ENCODE results near the gene IPO11. TPM values are rescaled to one million over a fixed set of nuclear protein-coding genes. Genes with fewer than 3 reads are reported as not detected.

Gene IPO11
- total and polyA plus RNA-seq, 2 experiments from 2014 or later = 18.7 to 64.7 TPM

DNA sequence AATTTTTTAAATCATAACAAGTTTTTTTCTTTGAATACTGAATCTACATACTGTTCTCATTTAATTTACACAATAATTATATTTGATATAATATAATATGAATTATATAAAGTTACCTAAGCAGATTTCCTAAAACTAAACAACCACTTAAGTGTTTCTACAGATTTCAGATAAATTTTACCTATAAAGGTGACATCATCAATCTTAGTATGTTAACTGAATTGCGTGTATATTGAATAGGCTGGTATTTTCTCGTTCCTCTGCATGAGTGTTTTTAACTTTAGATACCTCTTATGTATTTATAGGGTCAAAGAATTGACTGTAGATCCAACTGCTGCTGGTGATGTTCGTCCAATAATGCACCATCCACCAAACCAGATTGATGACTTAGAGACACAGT lies 39.2 kb upstream of the IPO11 start (continued):
- TF ChIP-seq, protein P1, sequence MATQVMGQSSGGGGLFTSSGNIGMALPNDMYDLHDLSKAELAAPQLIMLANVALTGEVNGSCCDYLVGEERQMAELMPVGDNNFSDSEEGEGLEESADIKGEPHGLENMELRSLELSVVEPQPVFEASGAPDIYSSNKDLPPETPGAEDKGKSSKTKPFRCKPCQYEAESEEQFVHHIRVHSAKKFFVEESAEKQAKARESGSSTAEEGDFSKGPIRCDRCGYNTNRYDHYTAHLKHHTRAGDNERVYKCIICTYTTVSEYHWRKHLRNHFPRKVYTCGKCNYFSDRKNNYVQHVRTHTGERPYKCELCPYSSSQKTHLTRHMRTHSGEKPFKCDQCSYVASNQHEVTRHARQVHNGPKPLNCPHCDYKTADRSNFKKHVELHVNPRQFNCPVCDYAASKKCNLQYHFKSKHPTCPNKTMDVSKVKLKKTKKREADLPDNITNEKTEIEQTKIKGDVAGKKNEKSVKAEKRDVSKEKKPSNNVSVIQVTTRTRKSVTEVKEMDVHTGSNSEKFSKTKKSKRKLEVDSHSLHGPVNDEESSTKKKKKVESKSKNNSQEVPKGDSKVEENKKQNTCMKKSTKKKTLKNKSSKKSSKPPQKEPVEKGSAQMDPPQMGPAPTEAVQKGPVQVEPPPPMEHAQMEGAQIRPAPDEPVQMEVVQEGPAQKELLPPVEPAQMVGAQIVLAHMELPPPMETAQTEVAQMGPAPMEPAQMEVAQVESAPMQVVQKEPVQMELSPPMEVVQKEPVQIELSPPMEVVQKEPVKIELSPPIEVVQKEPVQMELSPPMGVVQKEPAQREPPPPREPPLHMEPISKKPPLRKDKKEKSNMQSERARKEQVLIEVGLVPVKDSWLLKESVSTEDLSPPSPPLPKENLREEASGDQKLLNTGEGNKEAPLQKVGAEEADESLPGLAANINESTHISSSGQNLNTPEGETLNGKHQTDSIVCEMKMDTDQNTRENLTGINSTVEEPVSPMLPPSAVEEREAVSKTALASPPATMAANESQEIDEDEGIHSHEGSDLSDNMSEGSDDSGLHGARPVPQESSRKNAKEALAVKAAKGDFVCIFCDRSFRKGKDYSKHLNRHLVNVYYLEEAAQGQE (IDR thresholded peaks at IDR 0.05; ENCODE audit: unreplicated experiment) = no peak
- TF ChIP-seq ZNF114 (CRISPR knock-in tag; IDR thresholded peaks at IDR 0.05) = no peak
- no peak for TF ChIP-seq JUNB (IDR thresholded peaks at IDR 0.05; ENCODE audit: unreplicated experiment)

DNA sequence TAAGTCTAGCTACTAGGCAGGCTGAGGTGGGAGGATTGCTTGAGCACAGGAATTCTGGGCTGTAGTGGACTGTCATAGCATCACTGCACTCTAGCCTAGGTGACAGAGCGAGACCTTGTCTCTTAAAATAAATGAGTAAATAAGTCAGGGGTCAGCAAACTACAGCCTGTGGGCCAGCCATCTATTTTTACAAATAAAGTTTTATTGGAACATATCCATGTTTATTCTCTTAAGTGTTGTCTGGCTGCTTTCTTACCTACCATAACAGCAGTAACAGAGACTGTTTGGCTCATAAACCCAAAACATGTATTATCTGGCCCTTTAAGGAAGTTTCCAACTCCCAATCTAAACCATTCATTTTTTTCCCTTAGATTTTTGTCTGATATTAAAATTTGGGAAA lies 38.5 kb upstream of the IPO11 start:
- Mint-ChIP-seq H3K27ac (no peak overlapping the region), H3K9me3 (no peaks in the 10 kb centered on the region), H3K36me3 (ENCODE audit: low read depth) (peaks cover 62% of the 10 kb centered on the region), H3K4me3 (no peak overlapping the region), H3K27me3 (ENCODE audit: insufficient read depth, low read depth, poor library complexity) (peaks cover 3% of the 10 kb centered on the region), H3K4me1 (no peaks in the 10 kb centered on the region)
- H2AFZ ChIP-seq = no peak overlapping the region
- no peak overlapping the region for H3K4me2 ChIP-seq
- no peaks in the 10 kb centered on the region for H3K4me1 ChIP-seq (ENCODE audit: insufficient read depth)
- no peaks in the 10 kb centered on the region for H3K9me2 ChIP-seq (ENCODE audit: insufficient read depth)
- DNase-seq (ENCODE audit: low spot score) = no peak
- no peaks in the 10 kb centered on the region for H3F3A ChIP-seq (replicated peaks; ENCODE audit: low read depth)
- no peak for ATAC-seq
- H3K4me3 ChIP-seq = no peak overlapping the region
- H3K36me3 ChIP-seq (ENCODE audit: insufficient read depth) = peaks cover 45% of the 10 kb centered on the region
- H3K79me2 ChIP-seq (replicated peaks; ENCODE audit: insufficient read depth) = no peaks in the 10 kb centered on the region
- H3K27ac ChIP-seq (ENCODE audit: low read depth) = no peak overlapping the region
- TF ChIP-seq EZH2phosphoT487 (IDR thresholded peaks at IDR 0.05; ENCODE audit: unreplicated experiment) = no peak
- no peak for TF ChIP-seq CREB1 (CRISPR knock-in tag; IDR thresholded peaks at IDR 0.05; ENCODE audit: low read depth)
- no peak for TF ChIP-seq ZNF114 (CRISPR knock-in tag; IDR thresholded peaks at IDR 0.05)
- no peak for TF ChIP-seq STAT1 (IDR thresholded peaks at IDR 0.05; ENCODE audit: unreplicated experiment)
- TF ChIP-seq, protein P2, sequence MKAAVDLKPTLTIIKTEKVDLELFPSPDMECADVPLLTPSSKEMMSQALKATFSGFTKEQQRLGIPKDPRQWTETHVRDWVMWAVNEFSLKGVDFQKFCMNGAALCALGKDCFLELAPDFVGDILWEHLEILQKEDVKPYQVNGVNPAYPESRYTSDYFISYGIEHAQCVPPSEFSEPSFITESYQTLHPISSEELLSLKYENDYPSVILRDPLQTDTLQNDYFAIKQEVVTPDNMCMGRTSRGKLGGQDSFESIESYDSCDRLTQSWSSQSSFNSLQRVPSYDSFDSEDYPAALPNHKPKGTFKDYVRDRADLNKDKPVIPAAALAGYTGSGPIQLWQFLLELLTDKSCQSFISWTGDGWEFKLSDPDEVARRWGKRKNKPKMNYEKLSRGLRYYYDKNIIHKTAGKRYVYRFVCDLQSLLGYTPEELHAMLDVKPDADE (IDR thresholded peaks at IDR 0.05) = no peak
- TF ChIP-seq, protein P3, sequence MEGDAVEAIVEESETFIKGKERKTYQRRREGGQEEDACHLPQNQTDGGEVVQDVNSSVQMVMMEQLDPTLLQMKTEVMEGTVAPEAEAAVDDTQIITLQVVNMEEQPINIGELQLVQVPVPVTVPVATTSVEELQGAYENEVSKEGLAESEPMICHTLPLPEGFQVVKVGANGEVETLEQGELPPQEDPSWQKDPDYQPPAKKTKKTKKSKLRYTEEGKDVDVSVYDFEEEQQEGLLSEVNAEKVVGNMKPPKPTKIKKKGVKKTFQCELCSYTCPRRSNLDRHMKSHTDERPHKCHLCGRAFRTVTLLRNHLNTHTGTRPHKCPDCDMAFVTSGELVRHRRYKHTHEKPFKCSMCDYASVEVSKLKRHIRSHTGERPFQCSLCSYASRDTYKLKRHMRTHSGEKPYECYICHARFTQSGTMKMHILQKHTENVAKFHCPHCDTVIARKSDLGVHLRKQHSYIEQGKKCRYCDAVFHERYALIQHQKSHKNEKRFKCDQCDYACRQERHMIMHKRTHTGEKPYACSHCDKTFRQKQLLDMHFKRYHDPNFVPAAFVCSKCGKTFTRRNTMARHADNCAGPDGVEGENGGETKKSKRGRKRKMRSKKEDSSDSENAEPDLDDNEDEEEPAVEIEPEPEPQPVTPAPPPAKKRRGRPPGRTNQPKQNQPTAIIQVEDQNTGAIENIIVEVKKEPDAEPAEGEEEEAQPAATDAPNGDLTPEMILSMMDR (conservative IDR thresholded peaks at IDR 0.05; ENCODE audit: low read depth in 2 of 2) = no peak
- no peak for TF ChIP-seq NANOG (IDR thresholded peaks at IDR 0.05; ENCODE audit: borderline replicate concordance)
- H4K20me1 ChIP-seq (replicated peaks; ENCODE audit: insufficient read depth) = peaks cover 1% of the 10 kb centered on the region
- no peaks in the 10 kb centered on the region for H3K27me3 ChIP-seq (ENCODE audit: insufficient read depth)

Data from GM23338 (cell line).